ENCODE data around the gene PRSS21.

DNA sequence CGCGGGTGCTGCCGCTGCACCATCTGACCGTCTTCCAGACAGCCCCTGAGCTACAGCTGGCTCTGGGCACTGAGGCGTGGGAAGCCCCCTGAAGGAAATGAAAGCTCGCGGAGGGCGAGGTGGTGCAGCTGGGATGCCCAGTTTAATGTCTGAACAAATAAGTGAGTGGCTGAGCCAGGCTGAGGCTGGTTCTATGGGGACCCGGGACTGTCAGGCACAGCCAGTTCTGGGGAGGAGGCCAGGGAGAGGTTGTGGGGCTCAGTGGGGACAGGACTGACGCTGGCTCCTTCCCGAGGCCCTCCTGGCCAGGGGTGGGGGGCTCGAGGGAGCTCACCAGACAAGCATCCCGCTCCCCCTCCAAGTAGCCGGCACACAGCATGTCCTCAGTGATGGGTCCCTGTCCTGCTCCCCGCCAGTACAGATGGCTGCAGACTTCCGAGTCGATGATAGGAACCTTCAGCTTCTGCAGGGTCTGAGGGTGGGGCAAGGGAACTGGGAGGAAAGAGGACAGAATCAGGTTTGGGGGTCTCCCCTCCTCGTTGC lies 36.6 kb downstream of the PRSS21 start:
- no peak for TF ChIP-seq EZH2phosphoT487 (IDR thresholded peaks at IDR 0.05; ENCODE audit: borderline replicate concordance, low read depth, low read length)
- TF ChIP-seq, protein P1, sequence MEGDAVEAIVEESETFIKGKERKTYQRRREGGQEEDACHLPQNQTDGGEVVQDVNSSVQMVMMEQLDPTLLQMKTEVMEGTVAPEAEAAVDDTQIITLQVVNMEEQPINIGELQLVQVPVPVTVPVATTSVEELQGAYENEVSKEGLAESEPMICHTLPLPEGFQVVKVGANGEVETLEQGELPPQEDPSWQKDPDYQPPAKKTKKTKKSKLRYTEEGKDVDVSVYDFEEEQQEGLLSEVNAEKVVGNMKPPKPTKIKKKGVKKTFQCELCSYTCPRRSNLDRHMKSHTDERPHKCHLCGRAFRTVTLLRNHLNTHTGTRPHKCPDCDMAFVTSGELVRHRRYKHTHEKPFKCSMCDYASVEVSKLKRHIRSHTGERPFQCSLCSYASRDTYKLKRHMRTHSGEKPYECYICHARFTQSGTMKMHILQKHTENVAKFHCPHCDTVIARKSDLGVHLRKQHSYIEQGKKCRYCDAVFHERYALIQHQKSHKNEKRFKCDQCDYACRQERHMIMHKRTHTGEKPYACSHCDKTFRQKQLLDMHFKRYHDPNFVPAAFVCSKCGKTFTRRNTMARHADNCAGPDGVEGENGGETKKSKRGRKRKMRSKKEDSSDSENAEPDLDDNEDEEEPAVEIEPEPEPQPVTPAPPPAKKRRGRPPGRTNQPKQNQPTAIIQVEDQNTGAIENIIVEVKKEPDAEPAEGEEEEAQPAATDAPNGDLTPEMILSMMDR (conservative IDR thresholded peaks at IDR 0.05; ENCODE audit: low read length) = no peak
